C4-2B (cell line): ENCODE results near the gene PRKAG3.

ENCODE experiments used
- ZFX ChIP-seq: fragments of 450-650 bp; IDR thresholded peaks from 2 replicates; pipeline ENCODE4 v1.6.1; 2017
- TF ChIP-seq, protein P1 (sequence below): fragments of 450-650 bp; conservative IDR thresholded peaks from 2 replicates; pipeline ENCODE4 v1.5.1; 2017; ENCODE audit warnings: mild to moderate bottlenecking

DNA sequence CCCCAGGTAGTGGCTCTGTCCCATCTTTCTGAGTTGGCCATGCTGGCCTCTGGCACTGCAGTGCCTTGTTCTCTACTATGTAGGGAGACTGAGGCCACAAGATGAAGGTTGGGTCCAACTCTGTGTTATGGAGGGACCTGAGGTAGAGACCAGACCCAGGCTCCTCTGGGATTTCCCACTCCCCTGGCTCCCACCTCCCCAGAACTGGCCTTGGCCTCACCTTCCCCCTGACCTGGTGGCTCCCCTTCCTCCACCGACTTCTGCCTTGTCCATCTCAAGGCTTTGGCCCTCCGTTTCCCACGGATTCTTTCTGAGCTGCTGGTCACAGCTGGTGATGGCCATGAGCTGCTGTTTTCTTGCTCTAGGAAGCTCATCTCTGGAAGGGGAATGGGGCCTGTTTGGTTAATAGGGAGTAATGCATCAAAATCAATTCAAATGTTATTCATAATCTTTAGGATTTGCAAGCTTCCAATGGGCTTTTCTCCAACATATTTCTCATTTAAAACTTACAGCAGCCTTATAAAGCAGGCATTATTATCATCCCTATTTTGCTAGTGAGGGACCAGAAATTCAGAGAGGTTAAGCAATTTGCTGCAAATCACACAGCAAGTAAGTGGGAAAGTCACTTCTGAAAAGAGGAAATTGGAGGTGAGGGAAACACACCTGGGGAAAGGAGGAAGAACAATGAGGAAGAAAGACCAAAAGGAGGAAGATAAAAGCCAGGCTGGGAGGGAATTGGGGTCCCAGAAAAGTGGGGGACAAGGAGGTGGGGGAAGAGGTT is 887 bp downstream of the PRKAG3 start:
- TF ChIP-seq, protein P1, sequence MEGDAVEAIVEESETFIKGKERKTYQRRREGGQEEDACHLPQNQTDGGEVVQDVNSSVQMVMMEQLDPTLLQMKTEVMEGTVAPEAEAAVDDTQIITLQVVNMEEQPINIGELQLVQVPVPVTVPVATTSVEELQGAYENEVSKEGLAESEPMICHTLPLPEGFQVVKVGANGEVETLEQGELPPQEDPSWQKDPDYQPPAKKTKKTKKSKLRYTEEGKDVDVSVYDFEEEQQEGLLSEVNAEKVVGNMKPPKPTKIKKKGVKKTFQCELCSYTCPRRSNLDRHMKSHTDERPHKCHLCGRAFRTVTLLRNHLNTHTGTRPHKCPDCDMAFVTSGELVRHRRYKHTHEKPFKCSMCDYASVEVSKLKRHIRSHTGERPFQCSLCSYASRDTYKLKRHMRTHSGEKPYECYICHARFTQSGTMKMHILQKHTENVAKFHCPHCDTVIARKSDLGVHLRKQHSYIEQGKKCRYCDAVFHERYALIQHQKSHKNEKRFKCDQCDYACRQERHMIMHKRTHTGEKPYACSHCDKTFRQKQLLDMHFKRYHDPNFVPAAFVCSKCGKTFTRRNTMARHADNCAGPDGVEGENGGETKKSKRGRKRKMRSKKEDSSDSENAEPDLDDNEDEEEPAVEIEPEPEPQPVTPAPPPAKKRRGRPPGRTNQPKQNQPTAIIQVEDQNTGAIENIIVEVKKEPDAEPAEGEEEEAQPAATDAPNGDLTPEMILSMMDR: no peak
- no peak for TF ChIP-seq ZFX
